AG09309 (cell line): Measurements from ENCODE around the gene AHCY.
"Not testable (repeated sequence)": the region's sequence is repeated elsewhere in the genome, so short reads cannot be mapped to it uniquely, and the experiment has no call there.

Experiments used
- DNase-seq: peaks from one replicate; pipeline ENCODE4 v3.0.0-alpha.2; 2010; ENCODE audit warnings: low read depth
- H3K4me3 ChIP-seq: 2 replicates; pipeline ENCODE4 v1.5.1; 2011; ENCODE audit warnings: mild to moderate bottlenecking, low read depth, low read length, moderate library complexity; ENCODE audit not compliant: control insufficient read depth
- CTCF ChIP-seq: IDR thresholded peaks from 2 replicates; pipeline ENCODE4 v1.5.1; 2011; ENCODE audit warnings: mild to moderate bottlenecking, low read depth, low read length, inconsistent platforms; ENCODE audit not compliant: insufficient read depth, control insufficient read depth; ENCODE audit errors: missing control alignments

The AHCY gene

GRCh38 chr20:34343458-34344211, 40.5 kb upstream of the AHCY start:
- no peak overlapping the region for H3K4me3 ChIP-seq
- no peak for DNase-seq
- TF ChIP-seq CTCF, result no peak

- DNase-seq, H3K4me3 ChIP-seq: not testable (repeated sequence)
Observed at GRCh38 chr20:34341199-34341598, 38.0 kb upstream of the AHCY start.

GRCh38 chr20:34340726-34341125, 37.6 kb upstream of the AHCY start:
- H3K4me3 ChIP-seq, result not testable (repeated sequence)

GRCh38 chr20:34337982-34338726, 35.0 kb upstream of the AHCY start:
- no peak for TF ChIP-seq CTCF
- no peak overlapping the region for H3K4me3 ChIP-seq
- no peak for DNase-seq

More at GRCh38 chr20:34340726-34341125, 37.6 kb upstream of the AHCY start:
- not testable (repeated sequence) for DNase-seq

GRCh38 chr20:34337544-34337943, 34.4 kb upstream of the AHCY start:
- no peak for DNase-seq
- TF ChIP-seq CTCF, result no peak
- no peak overlapping the region for H3K4me3 ChIP-seq

- DNase-seq, result no peak
- H3K4me3 ChIP-seq, result no peak overlapping the region
- no peak for TF ChIP-seq CTCF
Observed at GRCh38 chr20:34334654-34335407, 31.7 kb upstream of the AHCY start.

GRCh38 chr20:34333786-34334185, 30.6 kb upstream of the AHCY start:
- no peak for TF ChIP-seq CTCF
- H3K4me3 ChIP-seq, result no peak overlapping the region
- DNase-seq, result no peak
